ENCODE results near the gene SIGLEC14.
"Not testable (repeated sequence)": the region's sequence is repeated elsewhere in the genome, so short reads cannot be mapped to it uniquely, and the experiment has no call there.

The SIGLEC14 gene

DNA sequence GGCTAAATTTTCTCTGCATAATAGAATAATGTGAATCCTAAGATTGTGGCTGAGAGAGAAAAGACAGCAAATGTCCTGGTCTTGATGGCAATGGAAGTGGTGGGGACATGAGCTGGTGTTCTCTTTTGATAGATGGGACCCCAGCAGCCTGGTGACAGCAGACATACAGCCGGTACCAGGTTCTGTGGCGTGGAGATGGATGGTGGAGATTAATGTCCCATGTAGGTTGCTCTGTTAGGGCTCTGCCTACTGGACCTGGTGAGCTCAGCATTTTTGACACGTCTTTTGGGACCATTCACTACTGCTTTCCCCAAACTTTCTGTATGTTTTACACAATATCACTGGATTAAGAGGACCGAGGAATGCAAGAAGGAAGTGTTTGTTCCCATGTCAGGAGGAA, 8.2 kb upstream of the SIGLEC14 start:
- DNase-seq (no peak), ATAC-seq (replicated peaks) (no peak)
- H3K27ac Mint-ChIP-seq = no peak overlapping the region
- H3K4me3 Mint-ChIP-seq = no peak overlapping the region
- H3K9me3 Mint-ChIP-seq = no peaks in the 10 kb centered on the region
- H3K4me1 Mint-ChIP-seq (ENCODE audit: low read depth in 2 of 2) = peaks cover 4 to 6% of the 10 kb centered on the region in 2 donors
- peaks cover 38 to 48% of the 10 kb centered on the region in 2 donors for H3K27me3 Mint-ChIP-seq
- no peaks in the 10 kb centered on the region for H3K36me3 Mint-ChIP-seq (ENCODE audit: insufficient read depth)

DNA sequence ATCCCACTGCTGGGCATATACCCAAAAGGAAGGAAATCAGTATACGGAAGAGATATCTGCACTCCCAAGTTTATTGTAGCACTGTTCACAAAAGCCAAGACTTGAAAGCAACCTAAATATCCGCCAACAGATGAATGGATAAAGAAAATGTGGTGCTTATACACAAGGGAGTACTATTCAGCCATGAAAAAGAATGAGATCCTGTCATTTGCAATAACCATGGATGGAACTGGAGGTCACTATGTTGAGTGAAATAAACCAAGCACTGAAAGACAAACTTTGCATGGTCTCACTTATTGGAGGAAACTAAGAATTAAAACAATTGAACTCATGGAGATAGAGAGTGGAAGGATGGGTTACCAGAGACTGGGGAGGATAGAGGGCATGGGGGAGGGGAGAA, 6.5 kb upstream of the SIGLEC14 start:
- peaks cover 4 to 6% of the 10 kb centered on the region in 2 donors for H3K4me1 Mint-ChIP-seq (ENCODE audit: low read depth in 2 of 2)
- H3K9me3 Mint-ChIP-seq = no peaks in the 10 kb centered on the region
- H3K27me3 Mint-ChIP-seq = peaks cover 45 to 48% of the 10 kb centered on the region in 2 donors
- no peak overlapping the region for H3K4me3 Mint-ChIP-seq
- H3K36me3 Mint-ChIP-seq (ENCODE audit: insufficient read depth) = no peaks in the 10 kb centered on the region
- ATAC-seq (replicated peaks) (no peak), DNase-seq (no peak)
- H3K27ac Mint-ChIP-seq = no peak overlapping the region

DNA sequence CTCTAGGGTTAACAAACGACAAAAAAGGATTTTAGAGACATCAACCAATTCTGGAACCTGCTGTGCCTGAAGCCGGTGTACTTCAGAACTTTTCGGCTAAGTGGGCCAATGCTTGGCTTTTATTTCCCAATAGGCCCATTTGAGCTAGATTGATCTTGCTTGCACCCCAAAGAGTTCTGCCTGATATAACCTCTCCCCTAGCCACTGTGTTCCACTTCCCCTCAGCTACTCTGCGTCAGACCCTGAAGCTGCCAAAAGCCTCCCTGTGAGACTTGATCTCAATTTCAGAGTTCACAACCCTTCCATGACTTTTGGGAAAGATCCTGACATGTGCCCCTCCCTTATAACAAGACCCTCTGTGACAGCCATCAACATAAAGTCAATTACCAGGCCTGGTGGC, 5.6 kb upstream of the SIGLEC14 start:
- Mint-ChIP-seq H3K27ac (no peak overlapping the region), H3K4me1 (ENCODE audit: low read depth in 2 of 2) (peaks cover 4 to 6% of the 10 kb centered on the region in 2 donors), H3K27me3 (peaks cover 45 to 48% of the 10 kb centered on the region in 2 donors), H3K36me3 (ENCODE audit: insufficient read depth) (no peaks in the 10 kb centered on the region), H3K4me3 (no peak overlapping the region), H3K9me3 (no peaks in the 10 kb centered on the region)
- DNase-seq (no peak), ATAC-seq (replicated peaks) (no peak)

DNA sequence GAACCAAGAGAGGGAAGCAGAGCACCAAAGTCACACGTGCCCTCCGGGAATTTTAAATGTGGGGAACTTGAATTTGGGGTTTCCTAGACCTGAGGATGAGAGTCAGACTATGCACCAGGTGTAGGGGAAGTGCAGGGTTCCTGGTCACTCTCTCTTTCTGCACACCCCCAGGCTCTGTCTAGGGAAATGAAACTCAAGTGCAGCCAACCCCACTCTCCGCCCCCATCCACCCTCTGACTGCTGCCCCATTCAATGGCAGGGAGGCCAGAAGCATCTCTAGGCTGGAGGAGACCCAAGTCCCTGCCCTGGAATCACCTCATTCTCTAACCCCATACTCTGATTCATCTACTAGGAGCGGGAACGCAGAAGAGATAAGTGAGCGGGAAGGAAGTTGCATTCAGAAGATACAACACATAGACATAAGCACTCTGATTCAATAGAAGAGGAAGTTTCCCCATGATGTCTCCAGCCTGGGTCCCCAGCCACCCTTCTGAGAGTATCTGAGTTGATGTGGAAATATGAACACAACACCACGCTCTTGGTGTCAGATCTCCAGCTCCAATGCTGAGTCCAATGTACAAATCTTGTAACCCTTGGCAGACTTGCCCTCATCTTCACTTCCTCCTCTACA, 4.7 kb upstream of the SIGLEC14 start:
- H3K36me3 Mint-ChIP-seq (ENCODE audit: insufficient read depth) = no peaks in the 10 kb centered on the region
- H3K27me3 Mint-ChIP-seq = peaks cover 40 to 54% of the 10 kb centered on the region in 2 donors
- peak; percentile 26 for ATAC-seq (replicated peaks)
- no peaks in the 10 kb centered on the region for H3K4me1 Mint-ChIP-seq (ENCODE audit: low read depth in 2 of 2)
- no peaks in the 10 kb centered on the region for H3K9me3 Mint-ChIP-seq
- H3K27ac Mint-ChIP-seq = no peak overlapping the region
- H3K4me3 Mint-ChIP-seq = no peak overlapping the region
- no peak for DNase-seq

DNA sequence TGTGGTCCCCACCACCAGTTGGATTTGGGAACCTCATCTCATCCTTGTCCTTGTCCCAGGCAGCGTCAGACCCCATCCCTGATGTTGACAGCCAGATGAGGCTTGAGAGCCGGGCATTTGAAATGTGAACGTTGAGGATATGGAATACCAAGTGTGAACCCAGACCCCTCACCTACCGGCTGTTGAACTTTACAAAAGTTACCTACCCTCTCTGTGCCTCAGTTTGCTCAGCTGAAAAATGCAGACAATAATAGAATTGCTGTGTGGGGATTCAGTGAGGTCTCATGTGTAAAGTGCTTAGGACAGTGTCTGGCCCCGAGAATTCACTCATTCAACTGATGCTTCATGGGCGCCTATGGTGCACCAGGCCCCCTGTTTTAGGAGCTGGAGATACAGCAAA, 693 bp upstream of the SIGLEC14 start:
- Mint-ChIP-seq H3K4me3 (no peak overlapping the region), H3K36me3 (ENCODE audit: insufficient read depth) (no peaks in the 10 kb centered on the region), H3K27me3 (peaks cover 39 to 61% of the 10 kb centered on the region in 2 donors), H3K9me3 (no peaks in the 10 kb centered on the region), H3K4me1 (ENCODE audit: low read depth in 2 of 2) (no peaks in the 10 kb centered on the region), H3K27ac (no peak overlapping the region)
- no peak for DNase-seq
- no peak for ATAC-seq (replicated peaks)

DNA sequence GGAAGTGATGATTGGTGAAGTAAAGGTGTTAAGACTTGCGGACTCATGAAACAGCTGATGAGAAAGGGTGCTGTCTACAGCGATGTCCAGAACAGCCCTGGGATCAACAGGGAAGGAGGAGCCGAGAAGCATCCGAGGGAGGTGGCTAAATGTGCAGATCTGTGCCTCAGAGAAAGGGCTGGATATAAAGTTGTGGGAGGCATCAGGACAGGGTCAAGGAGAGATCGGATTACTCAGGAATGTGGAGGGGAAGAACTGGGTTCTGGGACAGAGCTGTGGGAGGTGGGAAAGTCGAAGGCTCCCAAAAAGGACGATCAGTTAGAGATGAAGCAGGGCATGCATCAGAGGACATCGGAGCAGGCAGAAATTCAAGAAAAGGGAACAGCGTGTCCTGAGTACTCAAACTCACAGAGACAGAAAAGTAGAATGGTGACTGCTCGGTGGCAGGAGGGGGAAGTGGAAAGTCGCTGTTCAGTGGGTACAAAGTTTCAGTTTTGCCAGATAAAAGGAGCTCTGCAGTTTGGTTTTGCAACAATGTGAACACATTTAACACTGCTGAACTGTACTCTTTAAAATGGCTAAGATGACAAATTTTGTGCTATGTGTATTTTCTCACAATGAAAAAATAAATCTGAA, 1.9 kb downstream of the SIGLEC14 start:
- Mint-ChIP-seq H3K4me1 (ENCODE audit: low read depth in 2 of 2) (no peaks in the 10 kb centered on the region), H3K36me3 (ENCODE audit: insufficient read depth) (no peaks in the 10 kb centered on the region), H3K4me3 (peak overlapping the region in 1 of 2 donors; percentile 9)

DNA sequence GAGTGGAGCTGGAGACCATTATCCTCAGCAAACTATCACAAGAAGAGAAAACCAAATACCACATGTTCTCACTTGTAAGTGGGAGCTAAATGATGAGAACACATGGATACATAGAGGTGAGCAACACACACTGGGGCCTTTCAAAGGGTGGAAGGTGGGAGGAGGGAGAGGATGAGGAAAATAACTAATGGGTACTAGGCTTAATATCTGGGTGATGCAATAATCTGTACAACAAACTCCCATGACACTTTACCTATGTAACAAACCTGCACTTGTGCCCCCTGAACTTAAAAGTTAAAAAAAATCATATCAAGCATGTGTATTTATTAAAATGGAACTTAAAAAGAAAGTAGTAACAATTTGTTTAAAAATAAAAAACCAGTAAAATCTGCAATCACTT, 5.0 kb downstream of the SIGLEC14 start:
- Mint-ChIP-seq H3K4me3 (no peak overlapping the region), H3K27me3 (peaks cover 26 to 64% of the 10 kb centered on the region in 2 donors), H3K27ac (no peak overlapping the region), H3K36me3 (ENCODE audit: insufficient read depth) (no peaks in the 10 kb centered on the region), H3K9me3 (peaks cover 0 to 8% of the 10 kb centered on the region in 2 donors), H3K4me1 (ENCODE audit: low read depth in 2 of 2) (no peaks in the 10 kb centered on the region)
- DNase-seq (no peak), ATAC-seq (replicated peaks) (no peak)

More for the DNA sequence above, 1.9 kb downstream of the SIGLEC14 start:
- peaks cover 32 to 52% of the 10 kb centered on the region in 2 donors for H3K27me3 Mint-ChIP-seq
- DNase-seq (no peak), ATAC-seq (replicated peaks) (no peak)
- no peak overlapping the region for H3K27ac Mint-ChIP-seq
- no peaks in the 10 kb centered on the region for H3K9me3 Mint-ChIP-seq

DNA sequence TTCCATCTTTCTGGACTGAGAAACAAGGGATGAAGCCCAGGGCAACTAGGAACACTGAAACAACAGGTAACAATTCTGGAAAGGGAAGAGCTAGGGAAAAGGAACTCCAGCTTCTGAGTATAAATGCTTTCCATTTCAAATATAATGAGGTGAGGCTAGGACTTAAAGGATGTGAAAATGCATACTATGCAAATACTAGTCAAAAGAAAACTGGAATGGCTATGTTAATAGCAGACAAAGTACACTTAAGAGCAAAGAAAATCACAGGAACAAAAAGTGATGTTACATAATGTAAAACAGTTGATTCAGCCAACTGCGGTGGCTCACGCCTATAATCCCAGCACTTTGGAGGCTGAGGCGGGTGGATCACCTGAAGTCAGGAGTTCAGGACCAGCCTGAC, 6.2 kb downstream of the SIGLEC14 start:
- DNase-seq = no peak
- Mint-ChIP-seq H3K9me3 (peaks cover 0 to 8% of the 10 kb centered on the region in 2 donors), H3K4me1 (ENCODE audit: low read depth in 2 of 2) (no peaks in the 10 kb centered on the region), H3K27ac (no peak overlapping the region), H3K4me3 (no peak overlapping the region), H3K27me3 (peaks cover 26 to 70% of the 10 kb centered on the region in 2 donors), H3K36me3 (ENCODE audit: insufficient read depth) (no peaks in the 10 kb centered on the region)
- ATAC-seq (replicated peaks) = no peak

DNA sequence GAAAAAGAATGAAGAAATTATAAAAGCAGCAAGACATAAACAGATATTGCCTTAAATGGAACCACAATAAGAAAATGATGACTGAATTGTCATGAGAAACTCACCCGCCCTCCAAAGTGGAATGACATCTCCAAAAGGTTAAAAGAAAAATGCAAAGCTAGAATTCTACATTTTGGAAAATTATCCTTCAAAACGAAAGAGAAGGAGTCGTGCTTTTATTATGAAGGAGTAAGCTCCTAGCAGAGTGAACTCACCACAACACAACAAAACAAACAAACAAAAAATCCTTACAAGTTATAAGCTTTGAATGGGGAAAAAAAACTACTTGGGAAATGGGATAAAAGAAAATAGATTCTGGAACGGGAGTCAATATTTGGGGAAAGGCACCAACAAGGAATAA, 6.7 kb downstream of the SIGLEC14 start:
- no peaks in the 10 kb centered on the region for H3K4me1 Mint-ChIP-seq (ENCODE audit: low read depth in 2 of 2)
- DNase-seq (no peak), ATAC-seq (replicated peaks) (no peak)
- no peak overlapping the region for H3K27ac Mint-ChIP-seq
- H3K9me3 Mint-ChIP-seq = peaks cover 0 to 8% of the 10 kb centered on the region in 2 donors
- no peak overlapping the region for H3K4me3 Mint-ChIP-seq
- peaks cover 22 to 66% of the 10 kb centered on the region in 2 donors for H3K27me3 Mint-ChIP-seq
- no peaks in the 10 kb centered on the region for H3K36me3 Mint-ChIP-seq (ENCODE audit: insufficient read depth)

DNA sequence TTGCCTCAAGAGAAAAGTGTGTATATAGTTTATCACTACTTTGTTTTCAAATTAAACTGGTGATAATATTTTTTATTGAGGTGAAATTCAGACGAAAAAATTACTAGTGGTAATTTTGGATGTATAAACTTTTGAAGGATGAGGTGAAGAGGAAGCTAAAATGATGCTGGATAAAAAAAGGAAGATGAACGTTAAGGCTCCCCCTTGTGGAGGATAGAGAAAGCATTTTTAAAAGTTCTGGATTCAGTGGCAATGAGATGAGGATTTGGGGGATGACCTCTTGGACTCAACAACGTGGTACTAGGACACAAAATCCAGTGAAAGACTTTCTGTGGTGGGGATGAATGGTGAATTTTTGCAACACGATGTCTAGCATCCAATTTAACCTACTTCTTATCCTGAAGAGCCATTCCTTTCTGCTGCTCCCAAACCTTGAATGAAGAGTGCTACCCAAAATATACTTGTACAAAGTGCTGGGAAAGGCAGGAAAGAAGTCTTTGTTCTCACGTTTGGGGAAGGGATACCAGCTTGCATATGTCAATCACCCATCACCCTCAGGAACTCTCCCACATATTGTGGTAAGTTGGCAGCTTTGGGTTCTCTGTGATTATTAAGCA, 9.2 kb downstream of the SIGLEC14 start:
- DNase-seq = no peak
- H3K9me3 Mint-ChIP-seq = peaks cover 0 to 8% of the 10 kb centered on the region in 2 donors
- no peaks in the 10 kb centered on the region for H3K4me1 Mint-ChIP-seq (ENCODE audit: low read depth in 2 of 2)
- ATAC-seq (replicated peaks) = no peak
- H3K4me3 Mint-ChIP-seq = no peak overlapping the region
- H3K27ac Mint-ChIP-seq = no peak overlapping the region
- peaks cover 10 to 47% of the 10 kb centered on the region in 2 donors for H3K27me3 Mint-ChIP-seq
- no peaks in the 10 kb centered on the region for H3K36me3 Mint-ChIP-seq (ENCODE audit: insufficient read depth)

DNA sequence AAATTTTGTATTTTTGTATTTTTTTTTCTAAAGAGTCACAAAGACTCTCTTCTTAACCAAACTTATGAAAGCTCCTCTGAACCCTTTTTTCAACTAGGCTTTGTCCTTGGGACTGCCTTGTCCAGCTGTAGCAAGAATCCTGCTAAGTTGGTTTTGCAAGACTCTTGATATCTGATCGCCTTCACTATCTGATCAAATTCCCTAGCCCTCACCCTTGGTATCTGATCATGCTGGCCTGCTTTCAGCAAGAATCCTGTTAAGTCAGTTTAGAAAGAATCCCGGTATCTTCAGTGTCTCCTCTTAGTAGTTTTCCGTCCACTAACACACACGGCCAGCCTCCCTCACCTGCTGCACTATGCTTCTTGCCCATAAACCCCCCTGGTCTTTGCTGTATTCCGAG, 14.5 kb downstream of the SIGLEC14 start:
- Mint-ChIP-seq H3K4me1 (ENCODE audit: low read depth in 2 of 2) (no peaks in the 10 kb centered on the region), H3K36me3 (ENCODE audit: insufficient read depth) (no peaks in the 10 kb centered on the region), H3K9me3 (peaks cover 0 to 5% of the 10 kb centered on the region in 2 donors), H3K27ac (no peak overlapping the region), H3K4me3 (no peak overlapping the region), H3K27me3 (peaks cover 15 to 53% of the 10 kb centered on the region in 2 donors)
- no peak for ATAC-seq (replicated peaks)
- no peak for DNase-seq

DNA sequence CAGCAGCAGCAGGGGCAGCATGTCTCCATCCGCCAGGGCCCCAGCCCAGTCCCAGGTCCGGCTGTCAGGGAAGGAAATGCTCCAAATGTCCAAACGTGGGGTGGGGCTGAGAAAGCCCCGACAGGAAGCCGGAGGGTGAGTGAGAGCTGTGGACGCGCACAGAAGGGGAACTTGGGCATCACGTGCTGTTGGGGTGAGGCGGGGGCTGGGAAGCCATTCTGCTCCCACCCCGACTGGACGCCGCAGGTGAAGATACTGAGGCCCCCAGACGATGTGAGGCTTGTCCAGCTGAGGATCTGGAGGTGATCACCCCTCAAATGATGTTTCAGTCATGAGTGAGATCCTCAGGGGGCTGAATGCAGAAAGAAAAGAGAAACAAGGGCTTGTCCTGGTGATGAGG, 16.3 kb downstream of the SIGLEC14 start, which contains the start of gene SIGLEC5:
Gene SIGLEC5, minus strand, starts transcription at position 87 of the 400 bp plus-strand sequence. Its CDS starts 66 bp downstream, at position 21.
- peaks cover 17 to 58% of the 10 kb centered on the region in 2 donors for H3K27me3 Mint-ChIP-seq
- not testable (repeated sequence) for H3K4me3 Mint-ChIP-seq; H3K4me1 Mint-ChIP-seq (ENCODE audit: low read depth in 2 of 2); ATAC-seq (replicated peaks); H3K36me3 Mint-ChIP-seq (ENCODE audit: insufficient read depth); H3K9me3 Mint-ChIP-seq; H3K27ac Mint-ChIP-seq; DNase-seq

DNA sequence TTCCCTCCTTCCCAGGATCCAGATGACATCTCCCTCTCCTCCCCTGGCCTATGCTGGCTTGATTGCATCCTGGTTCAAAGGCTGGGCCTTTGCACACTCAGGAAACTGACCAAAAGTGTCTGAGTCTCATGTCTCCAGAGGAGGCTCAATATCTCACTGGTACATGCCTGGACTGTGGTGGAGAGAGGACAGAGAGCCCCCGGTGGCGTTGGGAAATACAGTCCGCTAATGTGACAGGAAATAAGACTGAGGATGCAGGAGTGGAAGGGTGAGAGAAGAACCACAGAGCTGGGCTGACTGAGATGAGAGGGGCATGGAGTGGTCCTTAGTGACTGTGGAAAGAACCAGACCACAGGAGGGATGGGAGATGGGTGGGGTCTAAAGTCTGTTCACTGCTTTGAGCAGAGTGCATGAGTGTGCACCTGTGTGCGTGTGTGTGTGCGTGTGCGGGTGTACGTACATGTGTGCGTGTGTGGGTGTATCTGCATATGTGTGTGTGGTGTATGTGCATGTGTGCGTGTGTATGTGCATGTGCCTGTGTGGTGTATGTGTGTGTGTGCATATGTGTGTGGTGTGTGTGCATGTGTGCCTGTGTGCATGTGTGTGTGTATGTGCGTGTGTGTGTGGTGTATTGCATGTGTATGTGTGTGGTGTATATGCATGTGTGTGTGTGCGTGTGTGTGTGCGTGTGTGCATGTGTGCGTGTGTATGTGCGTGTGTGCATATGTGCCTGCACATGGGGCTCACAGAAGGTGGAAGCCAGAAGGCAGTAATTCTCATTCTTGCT, 18.3 kb downstream of the SIGLEC14 start:
- H3K36me3 Mint-ChIP-seq (ENCODE audit: insufficient read depth) = no peaks in the 10 kb centered on the region
- no peaks in the 10 kb centered on the region for H3K9me3 Mint-ChIP-seq
- ATAC-seq (replicated peaks) (no peak), DNase-seq (no peak)
- H3K27me3 Mint-ChIP-seq = peaks cover 17 to 73% of the 10 kb centered on the region in 2 donors
- peak overlapping the region in 1 of 2 donors; percentile 46 for H3K27ac Mint-ChIP-seq
- no peak overlapping the region for H3K4me3 Mint-ChIP-seq
- no peaks in the 10 kb centered on the region for H3K4me1 Mint-ChIP-seq (ENCODE audit: low read depth in 2 of 2)

All from effector memory CD8-positive, alpha-beta T cell (primary cell).